ENCODE data around the gene ABHD2. TPM values are rescaled to one million over a fixed set of nuclear protein-coding genes. Genes with fewer than 3 reads are reported as not detected.

Gene ABHD2
- total RNA-seq, 1 donor, result 43.6 TPM

GRCh38 chr15:89205991-89206585, 117.8 kb downstream of the ABHD2 start:
- no peak for DNase-seq (ENCODE audit: low read depth)
- TF ChIP-seq, protein P1, sequence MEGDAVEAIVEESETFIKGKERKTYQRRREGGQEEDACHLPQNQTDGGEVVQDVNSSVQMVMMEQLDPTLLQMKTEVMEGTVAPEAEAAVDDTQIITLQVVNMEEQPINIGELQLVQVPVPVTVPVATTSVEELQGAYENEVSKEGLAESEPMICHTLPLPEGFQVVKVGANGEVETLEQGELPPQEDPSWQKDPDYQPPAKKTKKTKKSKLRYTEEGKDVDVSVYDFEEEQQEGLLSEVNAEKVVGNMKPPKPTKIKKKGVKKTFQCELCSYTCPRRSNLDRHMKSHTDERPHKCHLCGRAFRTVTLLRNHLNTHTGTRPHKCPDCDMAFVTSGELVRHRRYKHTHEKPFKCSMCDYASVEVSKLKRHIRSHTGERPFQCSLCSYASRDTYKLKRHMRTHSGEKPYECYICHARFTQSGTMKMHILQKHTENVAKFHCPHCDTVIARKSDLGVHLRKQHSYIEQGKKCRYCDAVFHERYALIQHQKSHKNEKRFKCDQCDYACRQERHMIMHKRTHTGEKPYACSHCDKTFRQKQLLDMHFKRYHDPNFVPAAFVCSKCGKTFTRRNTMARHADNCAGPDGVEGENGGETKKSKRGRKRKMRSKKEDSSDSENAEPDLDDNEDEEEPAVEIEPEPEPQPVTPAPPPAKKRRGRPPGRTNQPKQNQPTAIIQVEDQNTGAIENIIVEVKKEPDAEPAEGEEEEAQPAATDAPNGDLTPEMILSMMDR (IDR thresholded peaks at IDR 0.05; ENCODE audit: insufficient read depth, low read depth, low read length), result no peak
- H3K4me3 ChIP-seq (ENCODE audit: low read depth, low read length), result no peak overlapping the region

DNA sequence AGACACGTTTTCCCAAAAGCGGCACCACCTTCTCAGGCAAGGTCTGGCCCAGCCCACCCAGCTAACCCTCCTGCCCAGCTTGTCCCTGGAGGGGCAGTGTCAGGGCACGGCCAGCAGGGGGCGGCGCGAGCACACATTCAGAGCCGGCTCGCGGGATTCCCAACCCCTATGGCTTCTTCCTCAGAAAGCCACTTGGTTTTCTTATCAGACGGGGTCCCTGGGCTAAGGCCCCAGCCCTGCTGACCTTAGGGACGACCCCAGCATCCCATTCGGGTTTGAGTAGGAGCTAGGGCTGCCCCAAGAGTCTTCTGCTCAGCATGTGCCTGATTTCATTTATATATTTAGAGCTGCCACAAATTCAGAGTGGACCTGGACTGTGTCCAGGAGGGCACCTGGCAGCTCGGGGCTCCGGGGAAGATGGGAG, 118.7 kb downstream of the ABHD2 start:
- H3K4me3 ChIP-seq (ENCODE audit: low read depth, low read length), result peak overlapping the region; percentile 40
- peak; percentile 68 for DNase-seq (ENCODE audit: low read depth)
- TF ChIP-seq, protein P1 (IDR thresholded peaks at IDR 0.05; ENCODE audit: insufficient read depth, low read depth, low read length), result peak; percentile 96

DNA sequence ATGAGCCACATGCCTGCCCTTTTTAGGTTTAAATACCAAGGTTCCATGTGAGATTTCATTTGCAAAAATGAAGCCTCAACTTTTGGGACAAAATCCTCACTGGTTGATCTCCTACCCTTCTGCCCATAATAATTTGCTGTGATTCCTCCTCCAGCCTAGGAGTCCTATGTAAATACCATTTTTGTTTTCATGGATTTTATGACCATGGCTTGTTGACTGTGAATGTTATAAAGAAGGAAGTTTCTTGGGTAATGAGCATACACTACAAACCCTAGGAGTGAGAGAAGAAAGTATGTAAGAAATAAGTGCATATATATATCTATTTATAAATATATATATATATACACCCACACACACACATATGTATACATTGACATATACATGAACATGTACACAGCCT, 120.0 kb downstream of the ABHD2 start:
- TF ChIP-seq, protein P1 (IDR thresholded peaks at IDR 0.05; ENCODE audit: insufficient read depth, low read depth, low read length), result no peak
- DNase-seq (ENCODE audit: low read depth), result no peak
- no peak overlapping the region for H3K4me3 ChIP-seq (ENCODE audit: low read depth, low read length)

GRCh38 chr15:89209057-89209456, 120.8 kb downstream of the ABHD2 start:
- H3K4me3 ChIP-seq (ENCODE audit: low read depth, low read length), result no peak overlapping the region
- DNase-seq (ENCODE audit: low read depth), result no peak
- TF ChIP-seq, protein P1 (IDR thresholded peaks at IDR 0.05; ENCODE audit: insufficient read depth, low read depth, low read length), result no peak

- TF ChIP-seq, protein P1 (IDR thresholded peaks at IDR 0.05; ENCODE audit: insufficient read depth, low read depth, low read length), result no peak
- H3K4me3 ChIP-seq (ENCODE audit: low read depth, low read length), result no peak overlapping the region
- DNase-seq (ENCODE audit: low read depth), result no peak
Measured at GRCh38 chr15:89211678-89212170, 123.5 kb downstream of the ABHD2 start.

DNA sequence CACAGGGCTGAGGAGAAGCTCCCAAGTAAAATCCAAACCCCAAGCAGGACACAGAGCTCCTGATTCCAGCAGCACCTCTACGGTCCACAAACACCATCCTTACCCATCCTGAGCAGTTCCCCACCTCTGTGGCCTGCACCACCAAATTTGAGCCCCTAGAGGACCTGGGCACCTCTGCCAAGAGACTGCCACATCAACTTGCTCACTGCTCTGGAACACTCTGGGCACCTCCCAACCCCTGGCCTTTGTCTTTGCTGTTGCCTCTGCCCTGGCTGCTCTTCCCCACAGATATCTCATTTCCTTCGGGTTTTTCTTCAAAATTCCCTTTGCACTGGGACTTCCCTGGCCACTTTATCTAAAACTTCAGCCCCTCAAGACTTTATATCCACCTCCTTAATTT, 127.4 kb downstream of the ABHD2 start:
- DNase-seq (ENCODE audit: low read depth), result no peak
- no peak overlapping the region for H3K4me3 ChIP-seq (ENCODE audit: low read depth, low read length)

More for the DNA sequence above, 127.4 kb downstream of the ABHD2 start:
- TF ChIP-seq, protein P1 (IDR thresholded peaks at IDR 0.05; ENCODE audit: insufficient read depth, low read depth, low read length), result no peak
